Transverse colon (tissue), 4 donors: ENCODE results near the gene ADGRG4.

Experiments
- EP300 ChIP-seq: sonication (generic); formaldehyde crosslinking; IDR thresholded peaks from one replicate; pipeline ENCODE4 v1.6.1; 2017; ENCODE audit warnings: antibody characterized with exemption, low read depth
- POLR2A ChIP-seq: fragments of 450-650 bp; IDR thresholded peaks from one replicate; pipeline ENCODE4 v1.6.1; 2016; ENCODE audit warnings: antibody characterized with exemption, mild to moderate bottlenecking, moderate library complexity
- POLR2AphosphoS5 ChIP-seq, 3 donors: sonication (generic); formaldehyde crosslinking; IDR thresholded peaks; one replicate each; pipeline ENCODE4 v1.6.1; 2016; ENCODE audit warnings: antibody characterized with exemption in 3 of 3
- TF ChIP-seq, protein P1 (sequence below), 5 experiments: fragments of 200-600 bp in 3 of 5; fragments of 450-650 bp in 2 of 5; sonication (generic) in 3 of 5; IDR thresholded peaks; 1 replicate in 2 of 5; 2 replicates in 3 of 5; pipeline ENCODE4 v1.5.1; 2016 to 2017; ENCODE audit warnings: antibody characterized with exemption in 5 of 5, inconsistent platforms in 3 of 5, mild to moderate bottlenecking in 2 of 5, moderate library complexity in 1 of 5

DNA sequence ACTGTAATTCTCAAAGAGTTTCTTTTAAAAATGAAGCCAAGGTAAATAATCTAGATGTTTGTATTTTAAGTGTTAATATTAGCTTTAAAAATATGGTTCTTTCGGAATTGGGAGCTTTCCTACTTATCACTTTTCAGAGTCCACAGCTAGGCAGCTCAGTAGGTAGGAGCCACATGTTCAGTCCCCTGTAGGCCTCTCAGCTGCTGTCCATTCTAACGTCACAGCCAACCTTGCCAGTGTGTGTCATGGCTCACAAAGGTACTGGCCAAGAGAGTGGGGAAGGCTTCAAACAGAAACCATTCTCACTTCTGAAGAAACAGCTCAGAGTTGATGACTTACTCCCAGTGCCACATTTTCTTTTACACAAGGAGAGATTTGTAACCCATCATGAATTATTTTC, 137.0 kb downstream of the ADGRG4 start:
- TF ChIP-seq, protein P1, sequence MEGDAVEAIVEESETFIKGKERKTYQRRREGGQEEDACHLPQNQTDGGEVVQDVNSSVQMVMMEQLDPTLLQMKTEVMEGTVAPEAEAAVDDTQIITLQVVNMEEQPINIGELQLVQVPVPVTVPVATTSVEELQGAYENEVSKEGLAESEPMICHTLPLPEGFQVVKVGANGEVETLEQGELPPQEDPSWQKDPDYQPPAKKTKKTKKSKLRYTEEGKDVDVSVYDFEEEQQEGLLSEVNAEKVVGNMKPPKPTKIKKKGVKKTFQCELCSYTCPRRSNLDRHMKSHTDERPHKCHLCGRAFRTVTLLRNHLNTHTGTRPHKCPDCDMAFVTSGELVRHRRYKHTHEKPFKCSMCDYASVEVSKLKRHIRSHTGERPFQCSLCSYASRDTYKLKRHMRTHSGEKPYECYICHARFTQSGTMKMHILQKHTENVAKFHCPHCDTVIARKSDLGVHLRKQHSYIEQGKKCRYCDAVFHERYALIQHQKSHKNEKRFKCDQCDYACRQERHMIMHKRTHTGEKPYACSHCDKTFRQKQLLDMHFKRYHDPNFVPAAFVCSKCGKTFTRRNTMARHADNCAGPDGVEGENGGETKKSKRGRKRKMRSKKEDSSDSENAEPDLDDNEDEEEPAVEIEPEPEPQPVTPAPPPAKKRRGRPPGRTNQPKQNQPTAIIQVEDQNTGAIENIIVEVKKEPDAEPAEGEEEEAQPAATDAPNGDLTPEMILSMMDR (IDR thresholded peaks at IDR 0.05): no peak
- TF ChIP-seq EP300 (no peak), POLR2A (no peak), POLR2AphosphoS5 (IDR thresholded peaks at IDR 0.05) (no peak)
